ENCODE data around the gene TCF20.
A peak's percentile ranks its signal among the peaks of the same experiment; 100 is the strongest.

TCF20 gene

DNA sequence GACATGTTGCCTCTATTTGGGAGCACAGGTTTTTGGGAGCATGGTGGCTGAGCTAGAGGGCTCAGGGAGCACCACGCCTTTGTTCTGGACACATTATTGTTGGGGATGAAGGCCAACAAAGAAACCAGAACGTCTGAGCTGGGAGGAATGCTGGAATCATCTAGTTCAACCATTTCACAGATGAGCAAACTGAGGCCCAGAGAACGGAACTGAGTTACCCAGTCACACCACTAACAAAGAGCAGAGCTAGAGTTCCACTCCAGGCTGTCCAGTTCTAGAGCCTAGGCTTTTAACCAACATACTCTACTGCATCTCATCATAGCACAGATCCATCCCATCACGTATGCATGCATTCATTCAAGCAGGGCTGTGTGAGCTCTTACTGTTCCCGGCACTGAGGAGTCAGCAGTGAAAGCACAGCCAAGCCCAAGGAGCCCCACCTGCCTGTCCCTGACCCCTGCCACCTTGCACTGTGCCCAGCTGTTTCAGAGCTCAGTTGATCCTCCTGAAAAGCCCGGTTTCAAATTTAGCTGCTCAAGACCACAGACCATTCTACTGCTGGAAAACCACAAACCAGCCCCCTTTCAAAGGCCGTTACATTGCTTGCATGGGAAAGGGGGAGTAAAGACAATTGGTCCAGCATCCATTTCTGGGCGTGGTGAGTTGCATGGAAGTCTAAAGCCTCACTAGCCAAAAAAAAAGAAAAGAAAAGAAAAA, 16.9 kb upstream of the TCF20 start:
- TF ChIP-seq, protein P1, sequence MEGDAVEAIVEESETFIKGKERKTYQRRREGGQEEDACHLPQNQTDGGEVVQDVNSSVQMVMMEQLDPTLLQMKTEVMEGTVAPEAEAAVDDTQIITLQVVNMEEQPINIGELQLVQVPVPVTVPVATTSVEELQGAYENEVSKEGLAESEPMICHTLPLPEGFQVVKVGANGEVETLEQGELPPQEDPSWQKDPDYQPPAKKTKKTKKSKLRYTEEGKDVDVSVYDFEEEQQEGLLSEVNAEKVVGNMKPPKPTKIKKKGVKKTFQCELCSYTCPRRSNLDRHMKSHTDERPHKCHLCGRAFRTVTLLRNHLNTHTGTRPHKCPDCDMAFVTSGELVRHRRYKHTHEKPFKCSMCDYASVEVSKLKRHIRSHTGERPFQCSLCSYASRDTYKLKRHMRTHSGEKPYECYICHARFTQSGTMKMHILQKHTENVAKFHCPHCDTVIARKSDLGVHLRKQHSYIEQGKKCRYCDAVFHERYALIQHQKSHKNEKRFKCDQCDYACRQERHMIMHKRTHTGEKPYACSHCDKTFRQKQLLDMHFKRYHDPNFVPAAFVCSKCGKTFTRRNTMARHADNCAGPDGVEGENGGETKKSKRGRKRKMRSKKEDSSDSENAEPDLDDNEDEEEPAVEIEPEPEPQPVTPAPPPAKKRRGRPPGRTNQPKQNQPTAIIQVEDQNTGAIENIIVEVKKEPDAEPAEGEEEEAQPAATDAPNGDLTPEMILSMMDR (IDR thresholded peaks at IDR 0.05; ENCODE audit: low read depth, low read length, missing control alignments) = no peak
- no peak overlapping the region for H3K4me3 ChIP-seq (ENCODE audit: low read depth, low read length)
- in situ Hi-C loops (cut with HindIII; ENCODE audit: low sequenced_read_pairs) = no loop called here
- no peak for DNase-seq (ENCODE audit: low read depth)

DNA sequence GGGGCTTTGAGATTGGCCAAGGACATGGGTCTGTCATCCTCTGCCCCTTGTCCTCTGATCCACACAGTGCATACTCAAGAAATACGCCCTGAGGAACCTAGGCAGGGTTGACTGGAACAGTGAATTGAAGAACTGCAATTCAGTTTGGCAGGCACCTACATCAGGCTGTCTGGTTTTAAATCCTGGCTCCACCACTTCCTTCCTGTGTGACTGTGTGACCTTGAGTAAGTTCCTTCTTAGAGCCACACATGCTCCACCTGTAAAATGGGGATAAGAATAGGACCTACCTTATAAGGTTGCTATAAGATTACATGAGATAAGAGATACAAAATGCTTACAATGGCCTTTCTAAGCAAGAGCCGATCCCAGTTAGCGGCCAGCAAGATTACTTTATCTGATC, 15.8 kb upstream of the TCF20 start:
- DNase-seq (ENCODE audit: low read depth) = no peak

DNA sequence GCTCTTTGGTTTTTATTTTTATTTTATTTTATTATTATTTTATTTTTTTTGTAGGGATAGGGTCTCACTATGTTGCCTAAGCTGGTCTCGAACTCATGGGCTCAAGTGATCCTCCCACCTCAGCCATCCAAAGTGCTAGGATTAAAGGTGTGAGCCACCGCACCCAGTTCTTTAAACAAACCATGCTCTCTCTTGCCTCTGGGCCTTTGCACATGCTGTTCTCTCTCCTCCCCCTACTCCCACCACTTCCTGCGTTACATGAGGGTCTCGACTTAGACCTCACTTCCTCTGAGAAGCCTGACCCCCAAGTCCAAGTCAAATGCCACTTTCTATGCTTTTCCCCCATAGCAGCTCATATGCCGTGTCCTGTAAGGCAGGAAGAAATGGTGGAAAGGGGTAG, 15.2 kb upstream of the TCF20 start:
- no peak for DNase-seq (ENCODE audit: low read depth)
- in situ Hi-C loops (cut with HindIII; ENCODE audit: low sequenced_read_pairs) = no loop called here
- no peak overlapping the region for H3K4me3 ChIP-seq (ENCODE audit: low read depth, low read length)
- TF ChIP-seq, protein P1 (IDR thresholded peaks at IDR 0.05; ENCODE audit: low read depth, low read length, missing control alignments) = no peak

More for the DNA sequence above, 15.8 kb upstream of the TCF20 start:
- no peak overlapping the region for H3K4me3 ChIP-seq (ENCODE audit: low read depth, low read length)
- in situ Hi-C loops (cut with HindIII; ENCODE audit: low sequenced_read_pairs) = no loop called here
- TF ChIP-seq, protein P1 (IDR thresholded peaks at IDR 0.05; ENCODE audit: low read depth, low read length, missing control alignments) = no peak

DNA sequence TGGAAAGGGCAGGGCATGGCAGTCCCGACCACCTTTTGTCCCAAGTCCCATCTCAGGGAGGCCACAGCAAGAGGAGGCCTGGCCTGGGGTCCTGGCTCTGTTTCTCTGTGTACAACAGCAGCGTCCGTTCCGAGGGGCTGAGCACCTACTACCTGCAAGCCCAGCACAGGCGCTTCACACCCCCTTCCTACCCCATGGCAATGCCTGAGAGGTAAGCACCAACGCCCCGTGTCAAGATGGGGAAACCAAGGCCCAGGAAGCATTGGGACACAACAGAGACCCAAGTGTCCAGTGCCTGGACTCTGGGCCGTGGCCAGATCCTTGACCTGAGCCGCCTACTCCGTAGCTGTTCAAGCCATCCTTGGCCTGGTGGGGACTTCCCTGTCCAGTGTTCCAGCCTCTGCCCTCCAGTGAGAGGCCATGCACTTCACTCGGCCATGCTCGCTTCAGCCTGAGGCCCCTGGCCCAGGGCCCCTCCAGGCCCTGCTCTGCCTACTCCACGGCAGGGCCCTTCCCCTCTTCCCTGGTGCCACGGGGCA, 14.3 kb upstream of the TCF20 start:
- H3K4me3 ChIP-seq (ENCODE audit: low read depth, low read length) = no peak overlapping the region
- in situ Hi-C loops (cut with HindIII; ENCODE audit: low sequenced_read_pairs) = no loop called here
- TF ChIP-seq, protein P1 (IDR thresholded peaks at IDR 0.05; ENCODE audit: low read depth, low read length, missing control alignments) = no peak
- no peak for DNase-seq (ENCODE audit: low read depth)

DNA sequence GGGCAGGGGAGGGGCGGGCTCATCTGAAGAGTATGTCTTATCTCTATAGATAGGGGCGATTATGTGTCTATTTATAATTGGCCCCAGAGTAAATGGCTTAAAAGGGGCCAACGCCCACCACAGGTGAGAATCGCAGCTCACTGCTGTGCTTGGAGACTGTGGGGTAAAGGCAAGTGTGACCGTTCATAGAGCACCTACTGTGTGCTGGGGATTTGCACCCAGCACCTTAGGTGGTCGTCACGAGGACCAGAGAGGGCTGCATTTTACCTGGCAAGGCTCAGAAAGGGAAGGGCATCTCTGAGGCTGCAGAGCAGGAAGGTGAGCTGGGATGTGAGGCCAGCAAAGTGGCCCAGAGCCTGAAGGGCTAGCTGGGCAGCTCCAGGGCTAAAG, 13.7 kb upstream of the TCF20 start:
- TF ChIP-seq, protein P1 (IDR thresholded peaks at IDR 0.05; ENCODE audit: low read depth, low read length, missing control alignments) = no peak
- DNase-seq (ENCODE audit: low read depth) = no peak
- in situ Hi-C loops (cut with HindIII; ENCODE audit: low sequenced_read_pairs) = no loop called here
- H3K4me3 ChIP-seq (ENCODE audit: low read depth, low read length) = no peak overlapping the region

DNA sequence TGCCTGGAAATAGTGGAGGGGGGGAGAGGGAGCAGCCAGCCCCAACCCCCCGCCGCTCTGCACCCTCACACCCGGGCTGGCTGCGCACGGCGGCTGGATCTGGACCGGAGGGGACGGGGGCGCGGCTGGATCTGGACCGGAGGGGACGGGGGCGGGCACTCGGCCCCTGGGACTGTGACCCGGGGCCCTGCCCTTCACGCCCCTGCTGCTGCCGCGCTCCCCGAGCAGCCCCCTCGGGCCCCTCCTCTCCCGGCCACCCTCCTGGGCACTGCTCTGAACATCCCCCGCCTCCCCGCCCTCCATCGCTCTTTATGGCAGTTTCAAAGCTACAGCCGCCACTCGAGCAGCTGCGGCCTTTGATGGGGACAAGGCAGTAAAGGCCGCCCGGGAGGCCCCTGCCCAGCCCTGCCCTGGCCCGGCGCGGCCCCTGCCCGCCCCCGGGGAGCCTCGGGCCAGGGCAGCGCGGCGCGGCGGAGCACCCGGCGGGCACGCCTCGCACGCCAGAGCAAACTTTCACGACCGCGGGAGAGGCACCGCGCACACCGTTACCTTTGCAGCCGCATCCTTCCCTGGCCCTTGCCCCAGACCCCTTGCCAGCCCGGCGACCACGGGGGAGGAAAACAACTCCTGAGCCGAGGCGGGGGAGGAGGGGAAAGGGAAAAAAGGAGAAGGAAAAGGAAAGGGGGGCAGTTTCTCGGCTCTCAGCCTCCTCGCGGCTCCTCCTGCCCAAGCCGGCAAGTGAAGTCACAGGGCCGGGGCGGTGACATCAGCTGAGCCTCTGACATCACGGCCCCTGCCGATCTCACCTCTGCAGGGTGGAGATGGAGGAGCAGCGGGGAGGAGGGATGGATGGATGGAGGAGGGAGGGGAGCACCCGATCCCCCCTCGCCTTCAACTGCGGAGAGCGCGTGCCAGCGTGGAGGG, 13.1 kb upstream of the TCF20 start:
- DNase-seq (ENCODE audit: low read depth) = no peak
- H3K4me3 ChIP-seq (ENCODE audit: low read depth, low read length) = peak overlapping the region; percentile 22
- TF ChIP-seq, protein P1 (IDR thresholded peaks at IDR 0.05; ENCODE audit: low read depth, low read length, missing control alignments) = no peak
- in situ Hi-C loops (cut with HindIII; ENCODE audit: low sequenced_read_pairs) = no loop called here

All from astrocyte of the cerebellum (primary cell).